Dedifferentiated amniotic fluid mesenchymal stem cell (primary cell): ENCODE data around the gene CLECL1.
"Not testable (repeated sequence)": the region's sequence is repeated elsewhere in the genome, so short reads cannot be mapped to it uniquely, and the experiment has no call there.

ENCODE experiments used
- DNase-seq: peaks from one replicate; pipeline ENCODE4 v3.0.0-alpha.2; 2016; ENCODE audit errors: extremely low spot score

The CLECL1 gene

GRCh38 chr12:9695150-9695549, 37.7 kb downstream of the CLECL1 start:
- not testable (repeated sequence) for DNase-seq

DNA sequence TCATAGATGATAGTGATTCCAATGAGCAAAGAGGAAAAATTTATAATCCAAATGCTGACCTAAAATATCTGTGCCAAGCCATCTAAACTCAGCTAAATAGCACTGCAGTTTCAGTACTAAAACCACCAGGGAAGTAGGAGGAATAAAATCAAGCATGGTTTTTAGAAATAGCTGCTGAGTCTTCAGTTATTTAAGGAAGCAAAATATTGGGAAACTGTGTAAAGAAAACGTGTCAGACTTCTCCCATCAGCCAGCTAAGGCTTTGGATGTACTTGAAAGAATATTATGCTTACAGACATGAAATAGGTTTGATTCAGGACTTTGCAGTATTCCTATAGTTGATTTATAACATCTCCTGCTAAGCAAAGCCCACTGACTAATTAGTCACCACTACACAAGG, 38.7 kb downstream of the CLECL1 start:
- DNase-seq, result no peak

DNA sequence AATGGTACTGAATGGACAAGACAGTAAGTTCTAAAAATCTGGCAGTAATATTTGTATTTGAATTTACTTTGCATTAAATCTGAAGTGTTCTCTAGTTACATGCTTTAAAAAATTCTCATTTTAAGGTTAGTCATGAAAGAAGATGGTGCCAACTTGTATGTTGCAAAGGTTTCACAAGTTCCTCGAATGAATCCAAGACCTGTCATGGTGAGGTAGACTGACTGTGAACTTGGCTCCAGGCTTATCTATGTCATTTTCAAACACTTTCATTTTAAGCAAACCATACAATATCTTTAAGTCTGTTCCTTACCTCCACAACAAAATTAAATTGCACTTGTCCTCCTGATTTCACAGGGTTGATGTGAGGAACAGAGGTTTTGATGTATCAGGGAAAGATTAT, 40.0 kb downstream of the CLECL1 start:
- no peak for DNase-seq

DNA sequence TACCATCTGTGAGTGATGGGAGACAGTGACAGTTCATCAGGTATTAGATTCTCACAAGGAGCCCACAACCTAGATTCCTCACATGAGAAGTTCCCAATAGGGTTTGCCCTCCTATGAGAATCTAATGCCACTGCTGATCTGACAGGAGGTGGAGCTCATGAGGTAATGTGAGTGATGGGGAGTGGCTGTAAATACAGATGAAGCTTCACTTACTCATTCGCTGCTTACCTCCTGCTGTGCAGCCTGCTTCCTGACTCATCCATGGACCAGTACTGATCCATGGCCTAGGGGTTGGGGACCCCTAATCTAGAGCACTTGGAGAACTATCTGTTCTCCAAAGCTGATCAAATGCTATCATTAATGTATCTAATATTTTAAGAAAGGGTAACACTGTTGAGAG, 45.7 kb downstream of the CLECL1 start:
- DNase-seq, result no peak

- no peak for DNase-seq
Observed at GRCh38 chr12:9685915-9686314, 47.0 kb downstream of the CLECL1 start.

- DNase-seq, result not testable (repeated sequence)
Observed at GRCh38 chr12:9685366-9685765, 47.5 kb downstream of the CLECL1 start.

DNA sequence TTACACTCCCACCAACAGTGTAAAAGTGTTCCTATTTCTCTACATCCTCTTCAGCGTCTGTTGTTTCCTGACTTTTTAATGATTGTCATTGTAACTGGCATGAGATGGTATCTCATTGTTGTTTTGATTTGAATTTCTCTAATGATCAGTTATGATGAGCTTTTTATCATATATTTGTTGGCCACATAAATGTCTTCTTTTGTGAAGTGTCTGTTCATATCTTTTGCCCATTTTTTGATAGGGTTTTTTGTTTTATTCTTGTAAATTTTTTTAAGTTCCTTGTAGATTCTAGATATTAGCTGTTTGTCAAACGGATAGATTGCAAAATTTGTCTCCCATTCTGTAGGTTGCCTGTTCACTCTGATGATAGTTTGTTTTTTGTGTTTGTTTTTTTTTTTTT, 49.9 kb downstream of the CLECL1 start:
- not testable (repeated sequence) for DNase-seq

- DNase-seq, result not testable (repeated sequence)
Observed at GRCh38 chr12:9682508-9682907, 50.4 kb downstream of the CLECL1 start.

DNA sequence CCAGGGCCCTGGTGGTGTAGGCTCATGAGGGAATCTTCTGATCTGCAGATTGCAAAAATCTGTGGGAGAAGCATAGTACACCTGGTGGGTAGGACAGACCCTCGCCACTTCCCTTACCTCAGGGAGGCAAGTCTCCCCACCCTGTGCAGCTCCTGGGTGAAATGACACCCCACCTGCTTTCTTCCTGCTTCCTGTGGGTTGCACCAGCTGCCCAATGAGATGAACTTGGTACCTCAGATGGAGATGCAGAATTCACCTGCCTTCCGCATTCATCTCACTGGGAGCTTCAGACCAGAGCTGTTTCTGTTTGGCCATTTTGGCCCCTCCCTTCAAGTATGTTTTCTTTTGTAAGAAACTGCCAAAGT, 58.7 kb downstream of the CLECL1 start:
- DNase-seq, result no peak

GRCh38 chr12:9673404-9674225, 59.3 kb downstream of the CLECL1 start:
- DNase-seq, result peak; percentile 27
